HepG2 (cell line): ENCODE data around the gene MCFD2. TPM values are rescaled to one million over a fixed set of nuclear protein-coding genes. Genes with fewer than 3 reads are reported as not detected.

Experiments
- FOXM1 ChIP-seq: sonication (generic); formaldehyde crosslinking; IDR thresholded peaks from 2 replicates; pipeline ENCODE4 v1.5.0; 2020; ENCODE audit warnings: missing genetic modification reagents
- GPBP1L1 ChIP-seq: sonication (generic); formaldehyde crosslinking; IDR thresholded peaks from 2 replicates; pipeline ENCODE4 v1.5.0; 2020; ENCODE audit warnings: mild to moderate bottlenecking, missing genetic modification reagents
- GTF2F1 ChIP-seq: fragments of 150-350 bp; IDR thresholded peaks from 2 replicates; pipeline ENCODE4 v1.6.1; 2014; ENCODE audit warnings: low read length
- KLF6 ChIP-seq: IDR thresholded peaks from 2 replicates; pipeline ENCODE4 v1.8.0; 2016; ENCODE audit warnings: missing biosample characterization, missing genetic modification reagents
- SPEN ChIP-seq: sonication (generic); formaldehyde crosslinking; IDR thresholded peaks from 2 replicates; pipeline ENCODE4 v1.5.1; 2020; ENCODE audit warnings: low read depth, mild to moderate bottlenecking, missing genetic modification reagents
- SRY ChIP-seq: sonication (generic); formaldehyde crosslinking; IDR thresholded peaks from 2 replicates; pipeline ENCODE4 v1.8.0; 2022; ENCODE audit warnings: mild to moderate bottlenecking, missing genetic modification reagents
- U2AF1 ChIP-seq: fragments of 200-400 bp; formaldehyde crosslinking; optimal IDR thresholded peaks from 2 replicates; pipeline ENCODE3; 2017; ENCODE audit warnings: mild to moderate bottlenecking, low read depth, low read length
- WIZ ChIP-seq: sonication (generic); formaldehyde crosslinking; IDR thresholded peaks from 2 replicates; pipeline ENCODE4 v1.5.1; 2020; ENCODE audit warnings: mild to moderate bottlenecking, missing genetic modification reagents
- ZBTB39 ChIP-seq: sonication (generic); formaldehyde crosslinking; IDR thresholded peaks from 2 replicates; pipeline ENCODE4 v1.5.0; 2020; ENCODE audit warnings: missing genetic modification reagents
- ZIK1 ChIP-seq: sonication (generic); formaldehyde crosslinking; IDR thresholded peaks from 2 replicates; pipeline ENCODE4 v1.5.0; 2020; ENCODE audit warnings: mild to moderate bottlenecking, low read depth, missing genetic modification reagents, borderline replicate concordance
- ZMAT5 ChIP-seq: sonication (generic); formaldehyde crosslinking; IDR thresholded peaks from 2 replicates; pipeline ENCODE4 v1.5.0; 2020; ENCODE audit warnings: mild to moderate bottlenecking, low read depth, missing genetic modification reagents, borderline replicate concordance
- ZNF230 ChIP-seq: sonication (generic); formaldehyde crosslinking; IDR thresholded peaks from 2 replicates; pipeline ENCODE4 v1.4.0; 2020; ENCODE audit warnings: mild to moderate bottlenecking, missing genetic modification reagents
- polyA plus RNA-seq, 8 experiments: library from polyadenylated mRNA; depleted of rRNA in 3 of 8; stranded (reverse) in 7 of 8; unstranded in 1 of 8; fragments of >200 nt; fragmentation: Illumina TruSeq in 4 of 8; extraction: Trizol in 4 of 8; gene quantifications; 2 replicates each; pipeline versions ENCODE4 v1.2.1 to v1.2.3, GENCODE V29; 2011 to 2016; ENCODE audit warnings: low read depth in 4 of 8, missing spikeins in 1 of 8, mixed read lengths in 1 of 8; ENCODE audit not compliant: insufficient read depth in 1 of 8
- total RNA-seq, 5 experiments: library from RNA; depleted of rRNA; stranded (reverse); fragments of >200 nt; fragmentation: Illumina TruSeq; extraction: Trizol; gene quantifications; 2 replicates each; pipeline ENCODE4 v1.2.3, GENCODE V29; 2016; ENCODE audit warnings: low read depth in 1 of 5

Gene MCFD2
- total and polyA plus RNA-seq, 2 of the 13 experiments (the other 11 are each of a cell fraction or from before 2014, with no cell fraction given): 183 to 232 TPM

- peak; percentile 98 for TF ChIP-seq ZIK1 (CRISPR knock-in tag)
- peak; percentile 86; the same call in 1 of the 2 replicates for TF ChIP-seq ZMAT5 (CRISPR knock-in tag)
- TF ChIP-seq SRY (CRISPR knock-in tag): peak; percentile 96
- TF ChIP-seq ZBTB39 (CRISPR knock-in tag): no peak; the same call in 1 of the 2 replicates
- peak; percentile 47; the same call in 1 of the 2 replicates for TF ChIP-seq ZNF230 (CRISPR knock-in tag)
- peak; percentile 77; the same call in 1 of the 2 replicates for TF ChIP-seq SPEN (CRISPR knock-in tag)
- no peak for TF ChIP-seq WIZ (CRISPR knock-in tag)
- TF ChIP-seq GTF2F1: no peak
- peak; percentile 99 for TF ChIP-seq KLF6 (CRISPR knock-in tag)
- TF ChIP-seq U2AF1: no peak
- peak; percentile 62; the same call in 1 of the 2 replicates for TF ChIP-seq FOXM1 (CRISPR knock-in tag)
- TF ChIP-seq GPBP1L1 (CRISPR knock-in tag): no peak
- TF ChIP-seq, all 625 proteins: peak for 367
Observed at GRCh38 chr2:46915811-46916630, 415 bp upstream of the MCFD2 start (continued).
